CD4-positive, alpha-beta T cell treated with Interleukin-10 for 1 hour (primary cell): ENCODE data around the gene HOXB13.

Source experiments
- DNase-seq: peaks from one replicate; pipeline ENCODE4 v3.0.0-alpha.2; 2020

HOXB13 gene

DNA sequence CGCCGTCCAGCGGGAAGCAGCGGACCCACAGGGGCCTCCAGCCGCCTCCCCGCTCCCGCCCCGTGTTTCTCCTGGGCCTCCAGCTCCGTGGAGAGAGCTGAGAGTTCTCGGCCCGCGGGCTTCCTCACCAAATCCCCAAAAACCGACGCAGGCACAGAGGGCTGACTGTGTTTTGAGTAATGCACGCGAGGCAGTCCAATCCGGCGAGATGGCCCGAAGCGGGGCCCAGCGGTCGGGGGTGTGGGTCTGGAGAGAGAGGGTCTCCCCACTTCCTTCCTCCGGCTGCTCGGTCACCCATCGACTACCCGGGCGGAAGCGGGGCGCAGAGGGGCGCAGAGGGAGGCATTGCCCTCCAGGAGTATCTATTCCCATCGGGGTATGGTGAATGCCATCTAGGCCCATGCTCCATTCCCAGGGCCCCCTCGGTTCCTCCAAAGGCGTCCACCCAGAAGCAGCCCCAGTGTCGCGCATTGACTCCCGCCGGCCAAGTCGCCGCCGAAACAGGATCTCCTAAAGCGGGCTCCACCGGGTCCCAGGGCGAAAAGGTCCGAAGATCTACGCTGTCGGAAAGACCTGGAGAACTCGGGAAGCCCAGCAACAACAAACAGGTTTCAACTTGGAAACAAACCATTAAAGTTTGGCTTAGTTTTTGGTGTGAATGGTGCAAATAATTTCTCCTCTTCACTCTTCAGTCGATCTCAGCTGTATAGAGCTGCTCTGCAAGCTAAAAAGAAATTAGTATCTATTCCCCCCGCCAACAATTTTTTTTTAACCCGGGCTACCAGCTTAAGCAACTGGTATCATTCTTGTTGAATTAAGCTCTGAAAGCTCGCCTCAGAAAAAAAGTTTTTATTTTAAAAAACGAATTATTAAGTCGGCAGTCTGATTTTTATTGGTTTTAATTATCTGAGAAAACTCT lies 19.2 kb upstream of the HOXB13 start:
- DNase-seq = no peak

- DNase-seq = no peak
Measured at GRCh38 chr17:48746916-48747444, 18.4 kb upstream of the HOXB13 start.

DNA sequence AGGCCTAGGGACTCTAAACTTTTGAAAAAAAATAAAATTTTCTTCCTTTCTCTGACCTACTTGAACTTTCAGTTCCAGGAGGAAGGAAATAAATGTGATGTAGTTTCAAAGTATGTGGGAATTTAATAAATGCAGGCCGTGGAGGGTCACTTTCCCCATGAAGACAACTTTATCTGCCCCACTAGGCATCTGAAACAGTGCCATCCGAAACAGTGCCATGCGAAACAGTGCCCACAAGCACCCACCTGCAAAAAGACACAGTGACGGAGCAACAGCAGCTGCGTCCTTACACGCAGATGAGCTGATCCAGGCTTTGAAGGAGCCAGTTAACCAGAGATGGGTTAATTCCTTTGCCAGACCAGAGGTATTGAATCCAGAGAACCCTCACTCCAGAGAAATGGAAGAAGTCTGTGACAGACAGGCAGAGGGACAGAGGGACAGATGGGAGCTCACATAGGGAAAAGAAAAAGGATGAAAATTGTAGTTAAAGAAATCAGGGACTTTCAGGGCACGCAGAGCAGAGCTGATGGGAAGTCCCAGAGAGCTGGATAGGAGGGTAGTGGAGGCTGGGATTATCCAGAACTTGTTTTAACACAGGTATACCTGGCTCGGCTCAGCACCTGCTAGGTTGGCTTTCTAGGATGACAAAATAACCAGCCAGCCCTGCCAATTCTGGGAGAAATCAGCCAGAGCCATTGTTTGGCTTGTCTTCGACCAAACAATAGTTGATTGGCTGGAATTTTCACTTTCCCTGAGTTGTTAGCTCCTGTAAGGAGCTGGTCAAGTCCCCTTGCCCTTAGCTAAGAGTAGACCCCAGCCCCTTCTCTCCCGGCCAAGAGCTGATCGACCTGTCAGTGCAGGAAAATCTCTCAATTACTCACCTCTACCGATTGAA lies 17.1 kb upstream of the HOXB13 start:
- DNase-seq = no peak

DNA sequence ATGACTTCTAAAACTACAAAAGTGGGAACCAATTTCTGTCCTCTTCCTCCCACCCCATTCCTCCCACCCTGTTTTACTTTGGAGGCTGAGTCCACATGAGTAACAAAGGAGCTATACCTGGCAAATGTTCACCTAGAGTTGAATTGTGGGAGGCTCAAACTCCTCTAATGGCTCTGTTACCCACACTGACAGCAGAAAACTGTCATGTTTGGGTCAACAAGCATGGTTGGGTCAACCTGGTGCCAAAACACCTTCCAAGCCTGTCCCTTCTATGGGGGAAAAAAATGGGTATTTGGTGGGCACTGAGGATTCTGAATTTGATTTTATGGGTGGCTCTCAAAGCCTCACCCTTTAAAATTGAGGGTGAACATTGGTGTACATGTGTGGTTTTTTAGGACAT lies 12.0 kb upstream of the HOXB13 start:
- no peak for DNase-seq

- DNase-seq = no peak
Measured at GRCh38 chr17:48738803-48739526, 10.4 kb upstream of the HOXB13 start.

DNA sequence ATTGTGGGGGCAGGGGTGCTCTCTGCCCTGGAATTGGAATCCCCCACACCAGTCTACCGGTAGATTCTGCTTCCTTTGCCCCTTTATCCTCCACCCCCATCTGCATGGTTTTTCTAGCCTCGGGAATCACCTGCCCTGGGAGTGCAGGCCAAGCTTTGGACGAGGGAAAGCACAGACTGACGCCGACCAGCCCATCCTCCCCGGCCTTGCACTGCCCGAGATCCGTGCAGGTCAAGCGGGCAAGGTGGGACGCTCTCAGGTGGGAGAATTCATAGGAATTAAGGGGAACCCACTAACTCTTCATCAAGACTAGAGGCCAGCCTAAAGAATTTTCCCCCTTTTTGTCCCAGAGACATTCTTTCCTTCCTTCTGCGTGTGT lies 9.9 kb upstream of the HOXB13 start:
- DNase-seq = no peak

GRCh38 chr17:48737330-48738043 lies 8.9 kb upstream of the HOXB13 start:
- DNase-seq = no peak

- no peak for DNase-seq
Measured at GRCh38 chr17:48735062-48735351, 6.5 kb upstream of the HOXB13 start.

DNA sequence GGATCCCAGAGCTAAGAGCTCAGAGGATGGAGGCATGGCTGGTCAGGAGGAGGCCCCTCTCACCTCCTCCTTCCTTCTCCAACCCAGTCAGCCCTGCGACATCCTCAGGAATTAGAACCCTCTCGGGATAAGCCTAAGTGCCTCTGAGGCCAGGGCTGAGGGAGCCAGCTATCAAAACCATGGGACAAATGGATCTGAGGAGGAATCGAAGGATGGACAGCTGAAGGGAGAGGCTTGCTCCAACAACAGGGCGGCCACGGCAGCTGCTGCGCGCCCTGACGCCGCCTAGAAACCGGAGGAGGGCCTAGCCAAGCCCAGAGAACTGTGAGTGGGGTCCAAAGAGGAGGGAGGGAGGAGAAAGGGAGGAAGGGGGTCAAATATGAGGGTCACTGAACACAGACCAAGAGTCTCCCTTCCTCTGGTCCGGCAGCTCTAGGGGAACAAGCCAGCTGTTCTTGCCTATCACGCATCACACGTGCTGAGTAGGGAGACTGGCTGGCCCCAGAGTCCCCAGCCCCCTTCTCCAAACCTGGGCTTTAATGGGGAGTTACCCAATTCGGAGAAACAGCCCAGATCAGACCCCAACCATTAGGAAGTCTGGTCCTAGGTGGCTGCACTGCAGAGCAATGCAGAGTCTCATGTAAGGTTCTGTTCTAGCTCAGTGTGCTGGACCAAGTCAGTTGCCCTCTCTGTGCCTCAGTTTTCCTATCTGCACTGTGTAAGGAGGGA lies 5.9 kb upstream of the HOXB13 start:
- DNase-seq = no peak

DNA sequence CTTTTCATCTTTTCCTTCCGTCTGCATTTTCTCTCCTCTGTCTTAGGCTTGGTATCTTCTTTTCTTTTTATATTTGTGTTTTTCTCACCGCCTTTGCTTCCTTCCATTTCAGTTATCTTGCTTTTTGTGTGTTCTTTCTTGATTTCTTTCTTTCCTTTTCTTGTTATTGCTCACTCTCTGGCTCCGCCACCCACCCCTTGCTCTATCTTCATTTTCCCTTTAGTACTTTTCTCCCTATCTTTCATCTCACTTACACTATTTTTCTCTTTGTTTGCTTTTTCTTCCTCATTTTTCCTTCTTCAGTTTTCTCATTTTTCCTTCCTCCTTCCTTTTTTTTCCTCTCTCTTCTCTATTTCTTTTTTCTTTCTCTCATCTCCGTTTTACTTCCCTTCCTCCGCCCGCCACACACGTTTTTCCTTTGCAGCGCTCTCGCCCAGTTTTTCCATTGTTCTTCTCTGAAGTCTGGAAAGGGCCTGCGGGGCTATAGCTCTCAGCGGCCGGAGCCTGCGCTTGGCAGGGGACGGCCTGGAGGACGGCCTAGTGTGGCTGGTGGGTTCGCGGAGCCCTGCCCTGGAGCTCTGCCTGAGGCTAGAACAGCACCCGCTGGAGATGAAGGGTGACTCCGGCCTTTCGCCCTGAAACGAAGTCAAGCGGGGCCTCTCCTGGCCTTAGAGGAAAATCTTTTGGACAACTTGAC lies 5.2 kb upstream of the HOXB13 start:
- no peak for DNase-seq

DNA sequence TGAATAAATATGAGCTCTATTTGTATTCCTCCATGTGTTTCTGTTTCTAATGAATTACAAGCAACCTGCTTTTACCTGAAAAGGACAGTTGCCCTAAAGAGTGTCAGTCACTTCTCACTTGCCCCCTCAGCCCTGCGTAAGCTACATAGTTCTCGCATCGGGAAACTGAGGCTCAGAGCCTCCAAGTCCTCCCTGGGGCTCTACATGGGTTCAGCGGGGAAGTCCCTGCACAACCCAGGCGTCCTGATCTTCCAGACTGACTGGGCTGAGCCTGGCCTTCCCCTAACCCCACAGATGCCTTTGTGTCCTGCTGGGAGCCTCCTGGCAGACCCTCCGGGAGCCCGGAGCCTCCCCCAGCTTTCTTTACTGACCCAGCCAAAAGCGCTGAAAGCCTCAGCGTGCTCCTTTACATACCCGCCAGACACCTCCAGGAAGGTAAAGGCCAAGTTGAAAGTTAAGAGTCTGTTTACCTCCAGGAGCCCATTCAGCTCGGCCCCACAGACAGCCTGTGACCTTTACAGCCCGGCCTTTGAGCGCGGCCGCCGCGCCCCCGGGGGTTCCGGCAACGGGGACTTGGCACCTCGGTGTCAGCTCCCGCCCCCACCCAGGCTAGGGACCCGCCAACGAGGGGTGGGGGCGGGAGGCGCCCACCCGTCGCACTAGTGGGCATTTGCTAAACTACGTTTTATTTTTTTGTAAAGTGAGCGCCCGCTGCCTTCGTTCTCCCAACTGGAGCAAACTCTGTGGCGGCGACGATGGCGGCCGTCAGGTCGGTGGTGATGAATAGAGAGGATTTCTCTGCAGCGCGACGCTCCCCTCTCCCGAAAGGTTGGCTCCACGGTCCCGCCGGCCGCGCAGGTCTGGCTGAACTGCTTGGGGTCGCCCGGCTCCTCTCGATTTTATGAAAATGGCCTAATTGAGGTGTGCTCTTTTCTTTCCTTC lies 4.4 kb upstream of the HOXB13 start:
- DNase-seq = no peak

- no peak for DNase-seq
Measured at GRCh38 chr17:48731355-48731754, 2.8 kb upstream of the HOXB13 start.

- DNase-seq = no peak
Measured at GRCh38 chr17:48730240-48730550, 1.6 kb upstream of the HOXB13 start.

- DNase-seq = no peak
Measured at GRCh38 chr17:48729335-48730239, 1.0 kb upstream of the HOXB13 start.

- DNase-seq = no peak
Measured at GRCh38 chr17:48727415-48728175, 955 bp downstream of the HOXB13 start.

- DNase-seq = no peak
Measured at GRCh38 chr17:48726916-48727286, 1.6 kb downstream of the HOXB13 start.

DNA sequence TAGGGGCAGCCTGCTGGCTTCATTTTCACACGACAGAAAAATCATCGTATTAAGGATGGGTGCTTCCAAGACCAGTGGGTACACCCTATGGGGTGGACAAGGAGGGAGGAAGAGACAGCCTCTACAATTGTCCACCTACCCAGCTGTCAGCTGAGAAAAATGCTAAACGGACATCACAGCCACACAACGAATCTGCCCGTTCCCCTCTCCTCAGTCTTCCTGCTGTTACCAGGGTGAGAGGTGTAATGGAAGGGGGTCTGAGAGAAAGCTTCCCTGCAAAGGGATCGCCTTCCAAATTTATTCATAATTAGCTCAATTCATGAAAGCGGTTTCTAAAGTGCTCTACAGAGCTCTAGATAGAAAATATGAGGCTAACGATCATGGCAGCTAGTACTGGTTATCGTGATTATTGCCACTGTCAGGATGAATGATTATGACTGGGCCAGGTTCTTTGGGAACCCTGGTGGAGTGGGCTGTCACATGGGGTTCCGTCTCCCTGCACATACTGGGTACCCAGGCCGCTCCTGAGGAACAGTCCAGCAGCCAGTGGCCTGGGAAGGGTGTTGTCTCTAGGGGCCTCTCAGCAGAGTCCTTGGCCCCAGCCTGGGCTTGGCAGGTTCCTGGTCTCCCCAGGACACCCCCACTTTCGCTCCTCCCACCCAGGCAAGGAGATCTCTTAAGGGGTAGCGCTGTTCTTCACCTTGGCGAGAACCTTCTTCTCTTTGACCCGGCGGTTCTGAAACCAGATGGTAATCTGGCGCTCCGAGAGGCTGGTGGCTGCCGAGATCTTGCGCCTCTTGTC lies 2.2 kb downstream of the HOXB13 start:
- no peak for DNase-seq
